HG03354 (cell line): ENCODE measurements around the gene MGAM2.

Source experiments
- ATAC-seq: cut with Tn5 transposase; IDR thresholded peaks from one replicate; pipeline ENCODE4 v1.9.1; 2021; ENCODE audit warnings: mild to moderate bottlenecking; ENCODE audit not compliant: unreplicated experiment, poor library complexity, severe bottlenecking

The MGAM2 gene

DNA sequence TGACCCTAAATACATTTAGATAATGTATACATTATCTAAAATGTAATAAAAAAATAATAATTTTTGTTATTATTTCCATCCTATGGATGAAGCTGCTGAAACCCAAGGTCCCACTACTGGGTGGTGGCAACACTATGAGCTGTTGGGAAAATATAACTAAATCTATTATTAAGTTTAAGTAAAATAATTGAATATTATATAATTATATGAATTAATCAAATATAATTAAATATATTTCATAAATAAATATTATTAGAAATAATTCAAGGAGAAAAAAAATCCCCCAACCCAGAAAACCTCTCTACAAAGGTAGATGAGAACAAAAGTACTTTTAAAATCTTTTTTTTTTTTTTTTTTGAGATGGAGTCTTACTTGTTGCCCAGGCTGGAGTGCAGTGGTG lies 138.4 kb downstream of the MGAM2 start:
- no peak for ATAC-seq

GRCh38 chr7:142250705-142251104 lies 139.2 kb downstream of the MGAM2 start:
- no peak for ATAC-seq

DNA sequence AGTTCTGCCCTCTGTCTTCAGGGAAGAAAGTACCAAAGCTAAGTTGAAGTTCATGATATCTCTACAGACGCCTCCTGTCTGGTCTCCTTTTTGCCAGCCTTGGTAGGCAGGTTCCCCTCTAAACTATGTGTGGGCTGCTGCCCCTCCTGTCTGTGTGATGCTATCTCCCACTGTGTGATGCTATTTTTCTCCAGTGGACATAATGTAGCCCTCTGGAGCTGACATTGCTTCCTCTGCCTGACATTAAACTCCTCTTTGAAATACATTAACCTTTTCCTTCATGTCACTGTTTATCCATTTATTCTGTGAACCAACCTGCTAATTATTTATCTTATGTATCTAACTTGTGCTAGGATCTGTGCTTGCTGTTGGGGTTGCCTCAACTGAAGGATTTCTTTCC lies 146.4 kb downstream of the MGAM2 start, which contains the start of gene PRSS58:
Gene PRSS58, minus strand, starts transcription at position 101 of the 400 bp plus-strand sequence. CDS start 351 bp downstream, outside the sequence.
- no peak for ATAC-seq

DNA sequence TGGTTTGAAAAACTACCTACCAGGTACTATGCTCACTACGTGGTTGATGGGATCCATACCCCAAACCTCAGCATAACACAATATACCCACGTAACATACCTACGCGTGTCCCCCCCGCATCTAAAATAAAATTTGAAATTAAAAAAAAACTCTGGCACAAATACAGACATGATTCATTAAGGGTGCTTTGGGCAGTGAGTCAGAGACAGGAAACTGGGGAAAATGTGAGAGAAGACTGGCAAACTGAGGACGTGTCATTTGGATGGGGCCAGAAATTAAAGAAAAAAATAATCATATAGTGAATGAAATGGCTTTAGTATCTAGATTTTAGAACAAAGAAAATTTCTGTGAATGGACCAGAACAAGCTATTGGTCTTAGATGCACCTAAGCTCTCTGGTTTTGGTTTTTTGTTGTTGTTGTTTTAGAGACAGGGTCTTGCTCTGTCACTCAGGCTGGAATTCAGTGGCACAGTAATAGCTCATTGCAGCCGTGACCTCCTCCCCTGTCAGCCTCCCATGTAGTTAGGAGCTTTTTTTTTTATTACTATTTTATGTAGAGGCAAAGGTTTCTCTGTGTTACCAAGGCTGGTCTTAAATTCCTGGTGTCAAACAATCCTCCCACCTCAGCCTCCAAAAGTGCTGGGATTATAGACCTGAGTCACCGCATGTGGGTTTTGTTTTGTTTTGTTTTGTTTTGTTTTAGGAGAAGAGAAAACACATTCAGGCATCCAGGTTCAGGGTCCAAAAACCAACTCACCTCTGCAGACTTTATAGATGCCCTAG lies 152.3 kb downstream of the MGAM2 start:
- no peak for ATAC-seq
